AG09319 (cell line): Measurements from ENCODE around the gene CLPX.
"Not testable (repeated sequence)": the region's sequence is repeated elsewhere in the genome, so short reads cannot be mapped to it uniquely, and the experiment has no call there.

Experiments
- DNase-seq: peaks from one replicate; pipeline ENCODE4 v3.0.0-alpha.2; 2010; ENCODE audit warnings: low read depth; ENCODE audit errors: extremely low read depth
- TF ChIP-seq, protein P1 (sequence below): IDR thresholded peaks from 2 replicates; pipeline ENCODE4 v1.5.1; 2011; ENCODE audit warnings: low read depth, mild to moderate bottlenecking, inconsistent platforms, low read length, moderate library complexity

CLPX gene

DNA sequence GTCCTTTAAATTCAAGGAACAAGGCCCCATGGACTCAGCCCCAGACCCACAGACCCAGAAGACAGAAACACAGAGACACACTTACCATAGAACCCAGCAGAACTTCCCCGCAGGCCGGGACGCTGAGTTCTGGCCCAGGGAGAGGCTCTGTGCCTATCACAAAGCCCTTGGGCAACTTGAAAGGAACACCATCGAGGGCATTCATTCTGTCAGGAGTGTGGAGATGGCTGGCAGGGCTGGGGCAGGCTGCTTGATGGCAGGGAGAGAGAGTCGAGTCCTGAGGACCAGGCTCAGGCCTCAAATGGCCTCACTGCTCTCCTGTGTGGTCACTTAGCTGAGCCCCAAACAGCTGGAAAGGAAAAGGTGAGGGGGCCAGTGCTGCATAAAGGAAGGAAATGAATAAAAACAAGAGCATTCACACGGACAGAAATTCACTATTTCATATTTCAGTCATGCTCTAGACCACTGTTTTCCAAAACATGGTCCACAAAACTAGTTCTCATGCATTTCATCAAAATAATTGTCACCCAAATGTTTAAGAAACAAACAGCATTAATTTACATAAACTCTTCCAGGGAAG, 79.0 kb downstream of the CLPX start:
- DNase-seq: no peak
- TF ChIP-seq, protein P1, sequence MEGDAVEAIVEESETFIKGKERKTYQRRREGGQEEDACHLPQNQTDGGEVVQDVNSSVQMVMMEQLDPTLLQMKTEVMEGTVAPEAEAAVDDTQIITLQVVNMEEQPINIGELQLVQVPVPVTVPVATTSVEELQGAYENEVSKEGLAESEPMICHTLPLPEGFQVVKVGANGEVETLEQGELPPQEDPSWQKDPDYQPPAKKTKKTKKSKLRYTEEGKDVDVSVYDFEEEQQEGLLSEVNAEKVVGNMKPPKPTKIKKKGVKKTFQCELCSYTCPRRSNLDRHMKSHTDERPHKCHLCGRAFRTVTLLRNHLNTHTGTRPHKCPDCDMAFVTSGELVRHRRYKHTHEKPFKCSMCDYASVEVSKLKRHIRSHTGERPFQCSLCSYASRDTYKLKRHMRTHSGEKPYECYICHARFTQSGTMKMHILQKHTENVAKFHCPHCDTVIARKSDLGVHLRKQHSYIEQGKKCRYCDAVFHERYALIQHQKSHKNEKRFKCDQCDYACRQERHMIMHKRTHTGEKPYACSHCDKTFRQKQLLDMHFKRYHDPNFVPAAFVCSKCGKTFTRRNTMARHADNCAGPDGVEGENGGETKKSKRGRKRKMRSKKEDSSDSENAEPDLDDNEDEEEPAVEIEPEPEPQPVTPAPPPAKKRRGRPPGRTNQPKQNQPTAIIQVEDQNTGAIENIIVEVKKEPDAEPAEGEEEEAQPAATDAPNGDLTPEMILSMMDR: no peak

DNA sequence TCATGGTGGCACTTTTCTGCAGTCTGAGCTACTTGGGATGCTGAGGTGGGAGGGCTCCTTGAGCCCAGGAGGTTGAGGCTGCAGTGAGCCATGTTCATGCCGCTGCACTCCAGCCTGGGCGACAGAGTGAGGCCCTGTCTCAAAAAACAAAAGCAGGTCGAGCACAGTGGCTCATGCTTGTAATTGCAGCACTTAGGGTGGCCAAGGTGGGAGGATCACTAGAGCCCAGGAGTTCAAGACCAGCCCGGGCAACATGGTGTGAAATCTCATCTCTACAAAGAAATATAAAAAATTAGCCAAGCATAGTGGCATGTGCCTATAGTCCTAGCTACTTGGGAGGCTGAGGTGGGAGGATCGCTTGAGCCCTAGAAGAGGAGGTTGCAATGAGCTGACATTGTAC, 80.1 kb downstream of the CLPX start:
- TF ChIP-seq, protein P1: no peak
- DNase-seq: no peak

DNA sequence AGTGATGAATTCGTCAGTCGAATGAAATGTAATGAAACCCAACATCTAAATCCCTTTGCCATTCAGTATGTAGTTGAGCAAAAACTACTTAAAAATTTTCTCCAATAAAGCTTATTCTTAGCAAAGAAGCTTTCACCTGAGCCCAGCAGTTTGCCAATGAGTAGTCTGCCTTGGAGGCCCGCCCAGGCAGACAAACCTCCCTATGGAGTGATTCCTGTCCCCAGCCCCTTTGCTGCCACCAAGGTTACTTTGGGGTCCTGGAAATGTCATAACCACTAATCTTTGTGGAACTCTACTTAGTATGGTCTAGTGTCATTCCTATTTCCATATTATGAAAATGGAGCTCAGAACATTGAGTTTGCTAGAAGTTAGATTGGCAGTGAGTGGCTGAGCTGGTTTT, 82.2 kb downstream of the CLPX start:
- TF ChIP-seq, protein P1: no peak
- no peak for DNase-seq

DNA sequence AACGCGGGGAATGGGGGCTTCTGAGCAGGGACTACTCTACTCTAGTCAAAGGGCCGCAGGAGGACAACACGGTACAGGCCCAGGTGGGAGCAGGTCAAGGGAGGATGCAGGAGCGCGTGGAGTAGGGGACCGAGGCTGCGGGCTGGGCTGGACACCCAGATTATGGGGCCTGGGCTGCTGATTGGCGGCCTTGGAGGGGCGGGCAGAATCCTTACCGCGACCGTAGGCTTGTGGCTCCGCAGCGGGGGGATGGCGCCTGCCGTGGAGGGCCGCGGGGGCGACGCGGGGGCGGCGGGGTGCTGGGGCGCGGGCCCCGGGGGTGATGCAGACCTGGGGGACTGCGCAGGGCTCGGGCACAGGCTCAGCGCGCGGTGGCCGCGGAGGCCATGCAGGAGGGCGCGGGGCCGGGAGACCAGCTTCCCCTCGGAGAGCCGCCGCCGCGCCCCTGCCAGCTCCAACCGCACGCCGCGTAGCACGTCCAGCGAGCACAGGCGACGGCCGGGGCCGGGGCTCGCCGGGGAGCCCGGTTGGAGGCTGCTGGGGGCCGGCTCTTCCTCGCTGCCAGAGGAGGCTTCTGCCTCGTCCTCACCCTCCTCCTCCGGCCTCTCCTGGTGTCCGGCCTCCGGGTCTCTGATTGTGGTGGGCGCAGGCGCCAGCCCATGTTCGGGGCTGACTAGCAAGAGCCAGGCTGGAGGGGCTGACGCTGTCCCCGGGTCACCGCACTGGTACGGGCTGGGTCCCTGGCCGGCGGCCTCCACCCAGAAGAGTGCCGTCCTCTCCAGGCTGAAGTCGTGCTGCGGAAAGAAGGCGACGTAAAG, 83.0 kb downstream of the CLPX start:
- no peak for DNase-seq

DNA sequence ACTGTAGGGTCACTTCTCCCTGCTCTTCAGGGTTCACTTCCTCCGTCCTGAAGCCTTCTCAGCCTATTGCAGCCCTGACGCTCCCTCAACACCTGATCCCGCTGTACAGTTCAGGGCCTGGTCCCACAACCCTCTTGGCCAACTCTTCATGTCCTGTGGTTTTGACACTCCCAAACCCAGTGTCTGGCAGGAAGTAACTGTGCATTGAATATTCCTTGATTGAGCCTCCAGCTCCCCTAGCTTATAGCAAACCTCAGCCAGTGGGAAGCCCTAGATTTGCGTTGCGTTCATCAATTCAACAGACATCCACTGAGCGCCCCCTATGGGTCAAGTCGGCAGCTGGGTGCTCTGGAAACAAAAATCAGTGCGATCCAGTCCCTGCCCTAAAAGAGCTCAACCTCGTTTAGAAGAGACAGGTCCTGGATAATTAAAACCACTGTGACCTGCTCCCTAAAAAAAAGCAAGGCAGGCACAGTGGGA, 83.7 kb downstream of the CLPX start:
- TF ChIP-seq, protein P1: peak; percentile 84

More for the DNA sequence above, 83.0 kb downstream of the CLPX start:
- TF ChIP-seq, protein P1: no peak

DNA sequence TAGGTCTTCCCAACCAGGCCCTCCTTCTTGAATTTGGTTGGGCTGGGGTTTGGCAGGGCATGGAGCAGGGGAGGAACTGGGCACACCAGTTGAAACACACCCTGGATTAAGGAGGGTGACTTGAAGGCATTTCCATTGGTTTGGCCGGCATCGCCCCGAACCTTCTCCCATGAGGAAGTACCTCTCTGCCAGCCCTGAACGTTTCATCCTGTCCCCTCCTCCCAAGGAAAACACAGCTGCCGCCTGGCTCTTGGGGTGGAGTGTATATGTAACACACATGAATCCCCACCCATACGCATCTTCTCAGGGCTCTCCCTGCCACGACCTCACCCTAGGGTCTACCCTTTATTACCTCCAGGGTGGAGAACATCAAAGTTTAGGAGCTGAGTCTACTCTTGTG, 84.7 kb downstream of the CLPX start:
- DNase-seq: no peak
- TF ChIP-seq, protein P1: no peak

More for the DNA sequence above, 83.7 kb downstream of the CLPX start:
- no peak for DNase-seq

DNA sequence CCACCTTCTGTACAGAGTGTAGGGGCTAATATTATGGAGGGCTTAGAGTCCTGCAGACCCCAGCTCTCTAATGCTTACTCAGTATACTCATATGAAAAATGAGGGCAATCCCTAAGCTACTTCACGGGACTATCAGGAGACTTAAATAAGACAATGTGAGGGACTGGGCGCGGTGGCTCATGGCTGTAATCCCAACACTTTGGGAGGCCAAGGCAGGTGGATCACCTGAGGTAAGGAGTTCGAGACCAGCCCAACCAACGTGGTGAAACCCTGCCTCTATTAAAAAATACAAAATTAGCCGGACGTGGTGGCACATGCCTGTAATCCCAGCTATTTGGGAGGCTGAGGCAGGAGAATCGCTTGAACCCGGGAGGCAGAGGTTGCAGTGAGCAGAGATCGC, 85.3 kb downstream of the CLPX start:
- DNase-seq: not testable (repeated sequence)
